Measurements from ENCODE around the gene SPATA19. TPM values are rescaled to one million over a fixed set of nuclear protein-coding genes. Genes with fewer than 3 reads are reported as not detected.

Gene SPATA19
- total RNA-seq, 1 donor from 2014 or later, result not detected

GRCh38 chr11:133819746-133820315 is 25.5 kb downstream of the SPATA19 start:
- Mint-ChIP-seq H3K9me3 (no peaks in the 10 kb centered on the region), H3K4me1 (ENCODE audit: unreplicated experiment) (no peaks in the 10 kb centered on the region), H3K36me3 (no peaks in the 10 kb centered on the region), H3K27ac (no peak overlapping the region), H3K27me3 (peaks cover 38% of the 10 kb centered on the region), H3K4me3 (no peak overlapping the region)
- TF ChIP-seq CTCF (conservative IDR thresholded peaks at IDR 0.05), result no peak
- no peak for DNase-seq (ENCODE audit: extremely low spot score, unreplicated experiment)

- H3K4me1 Mint-ChIP-seq (ENCODE audit: unreplicated experiment), result no peaks in the 10 kb centered on the region
- peaks cover 35% of the 10 kb centered on the region for H3K27me3 Mint-ChIP-seq
- no peaks in the 10 kb centered on the region for H3K9me3 Mint-ChIP-seq
- H3K4me3 Mint-ChIP-seq, result no peak overlapping the region
- H3K27ac Mint-ChIP-seq, result no peak overlapping the region
- H3K36me3 Mint-ChIP-seq, result no peaks in the 10 kb centered on the region
- DNase-seq (ENCODE audit: extremely low spot score, unreplicated experiment), result no peak
- no peak for TF ChIP-seq CTCF (conservative IDR thresholded peaks at IDR 0.05)
Measured at GRCh38 chr11:133819114-133819513, 26.2 kb downstream of the SPATA19 start.

- Mint-ChIP-seq H3K4me1 (ENCODE audit: unreplicated experiment) (no peaks in the 10 kb centered on the region), H3K4me3 (no peak overlapping the region), H3K36me3 (no peaks in the 10 kb centered on the region), H3K27me3 (peaks cover 40% of the 10 kb centered on the region), H3K9me3 (no peaks in the 10 kb centered on the region), H3K27ac (no peak overlapping the region)
- TF ChIP-seq CTCF (conservative IDR thresholded peaks at IDR 0.05), result no peak
- no peak for DNase-seq (ENCODE audit: extremely low spot score, unreplicated experiment)
Measured at GRCh38 chr11:133818302-133818701, 27.0 kb downstream of the SPATA19 start.

GRCh38 chr11:133817449-133817848 is 27.9 kb downstream of the SPATA19 start:
- Mint-ChIP-seq H3K4me3 (no peak overlapping the region), H3K27me3 (peaks cover 42% of the 10 kb centered on the region), H3K27ac (no peak overlapping the region), H3K9me3 (no peaks in the 10 kb centered on the region), H3K4me1 (ENCODE audit: unreplicated experiment) (no peaks in the 10 kb centered on the region), H3K36me3 (no peaks in the 10 kb centered on the region)
- TF ChIP-seq CTCF (conservative IDR thresholded peaks at IDR 0.05), result no peak
- DNase-seq (ENCODE audit: extremely low spot score, unreplicated experiment), result no peak

- Mint-ChIP-seq H3K4me3 (no peak overlapping the region), H3K27me3 (peaks cover 39% of the 10 kb centered on the region), H3K36me3 (no peaks in the 10 kb centered on the region), H3K4me1 (ENCODE audit: unreplicated experiment) (no peaks in the 10 kb centered on the region), H3K9me3 (no peaks in the 10 kb centered on the region), H3K27ac (no peak overlapping the region)
- DNase-seq (ENCODE audit: extremely low spot score, unreplicated experiment), result no peak
- no peak for TF ChIP-seq CTCF (conservative IDR thresholded peaks at IDR 0.05)
Measured at GRCh38 chr11:133816146-133816870, 29.0 kb downstream of the SPATA19 start.
